Cortex of kidney (tissue), 1 donor: ENCODE results near the gene SYF2.
"Not testable (repeated sequence)": the region's sequence is repeated elsewhere in the genome, so short reads cannot be mapped to it uniquely, and the experiment has no call there.

Source experiments
- DNase-seq: peaks from one replicate; lab custom pipeline; 2025; lab: John Stamatoyannopoulos, UW

SYF2 gene

DNA sequence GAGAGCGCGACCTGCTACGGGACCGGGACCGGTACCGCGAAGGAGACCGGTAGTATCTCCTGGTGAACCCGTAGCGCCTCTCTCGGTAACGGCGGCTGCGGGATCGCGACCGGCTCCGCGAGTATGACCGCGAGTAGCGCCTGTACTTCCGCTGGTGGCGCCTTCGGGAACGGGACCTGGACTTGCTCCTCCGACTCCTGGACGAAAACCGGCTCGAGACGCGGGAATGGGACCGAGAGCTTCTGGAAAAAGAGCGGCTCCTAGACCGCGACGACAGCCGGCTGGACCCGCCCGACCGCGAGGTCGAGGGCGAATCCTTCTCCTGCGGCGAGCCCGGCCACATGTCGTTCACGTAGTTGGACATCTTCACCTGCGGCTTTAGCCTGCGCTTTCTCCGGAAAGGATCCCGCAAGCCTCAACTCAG is 14.3 kb upstream of the SYF2 start:
- no peak for DNase-seq

DNA sequence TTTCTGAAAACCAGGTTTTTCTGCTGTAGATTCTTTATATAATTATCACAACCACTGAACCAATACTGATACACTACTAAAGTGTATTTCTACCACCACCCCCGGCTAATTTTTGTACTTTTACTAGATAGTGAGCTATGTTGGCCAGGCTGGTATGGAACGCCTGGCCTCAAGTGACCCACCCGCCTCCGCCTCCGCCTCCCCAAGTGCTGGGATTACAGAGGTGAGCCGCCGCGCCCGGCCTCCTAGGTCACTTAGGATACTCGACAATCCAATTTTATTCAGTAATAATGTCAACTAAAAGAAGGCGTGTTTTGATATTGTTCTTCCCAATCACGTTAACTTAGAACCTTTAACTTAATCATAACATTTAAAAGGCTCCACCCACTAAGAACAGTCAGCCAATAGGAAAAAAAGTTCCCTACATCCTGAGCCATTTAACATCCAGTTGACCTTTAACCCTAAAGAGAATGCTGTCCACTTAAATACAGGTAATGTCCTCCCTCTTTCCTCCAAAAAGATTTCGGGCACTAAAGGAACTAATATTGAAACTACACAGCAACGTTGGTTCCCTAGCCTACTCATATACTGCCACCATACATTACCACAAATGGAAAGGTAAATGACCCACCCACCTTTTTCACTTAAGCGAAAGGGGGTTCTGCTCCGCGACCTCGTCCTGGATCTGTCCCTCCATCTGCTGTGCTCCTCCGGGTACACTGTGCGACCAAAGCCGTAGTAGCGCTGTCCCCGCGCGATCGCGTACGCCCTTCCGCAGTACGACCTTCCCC is 13.7 kb upstream of the SYF2 start:
- DNase-seq: no peak

DNA sequence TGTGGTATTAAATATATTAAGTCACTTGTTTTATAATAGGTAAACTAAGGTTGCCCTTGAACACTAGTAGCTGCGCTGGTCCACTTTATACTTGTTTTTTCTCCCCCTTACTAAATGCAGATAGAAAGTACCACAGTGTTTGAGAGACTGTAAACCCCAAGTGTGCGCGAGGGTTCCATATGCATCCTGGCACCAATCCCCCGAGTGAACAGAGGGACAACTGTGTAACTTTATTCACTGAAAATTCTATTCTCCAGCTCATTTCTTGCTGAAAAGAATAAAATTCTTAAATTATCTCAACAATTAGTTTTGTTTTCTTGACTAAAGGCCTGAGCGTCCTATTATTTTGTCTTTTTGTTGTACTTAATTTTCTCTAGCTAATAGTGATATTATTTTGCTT is 13.1 kb upstream of the SYF2 start:
- DNase-seq: no peak

DNA sequence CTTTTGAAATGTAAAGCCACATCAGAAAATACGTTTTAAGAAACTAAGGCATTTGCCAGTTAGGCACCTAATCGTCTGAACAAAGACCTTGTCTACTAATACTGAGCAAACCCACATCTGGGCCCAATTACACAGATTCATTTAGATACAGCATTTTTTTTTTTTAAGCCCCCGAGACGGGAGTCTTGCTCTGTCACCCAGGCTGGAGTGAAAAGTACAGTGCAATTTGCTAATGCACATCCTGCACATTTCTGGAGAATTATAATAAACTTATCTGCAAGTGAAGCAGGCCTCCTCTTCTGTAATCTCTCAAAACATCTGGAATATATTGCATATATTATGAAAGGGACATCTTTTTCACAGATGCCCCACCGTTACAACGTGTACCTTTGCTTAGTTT is 11.6 kb upstream of the SYF2 start:
- no peak for DNase-seq

DNA sequence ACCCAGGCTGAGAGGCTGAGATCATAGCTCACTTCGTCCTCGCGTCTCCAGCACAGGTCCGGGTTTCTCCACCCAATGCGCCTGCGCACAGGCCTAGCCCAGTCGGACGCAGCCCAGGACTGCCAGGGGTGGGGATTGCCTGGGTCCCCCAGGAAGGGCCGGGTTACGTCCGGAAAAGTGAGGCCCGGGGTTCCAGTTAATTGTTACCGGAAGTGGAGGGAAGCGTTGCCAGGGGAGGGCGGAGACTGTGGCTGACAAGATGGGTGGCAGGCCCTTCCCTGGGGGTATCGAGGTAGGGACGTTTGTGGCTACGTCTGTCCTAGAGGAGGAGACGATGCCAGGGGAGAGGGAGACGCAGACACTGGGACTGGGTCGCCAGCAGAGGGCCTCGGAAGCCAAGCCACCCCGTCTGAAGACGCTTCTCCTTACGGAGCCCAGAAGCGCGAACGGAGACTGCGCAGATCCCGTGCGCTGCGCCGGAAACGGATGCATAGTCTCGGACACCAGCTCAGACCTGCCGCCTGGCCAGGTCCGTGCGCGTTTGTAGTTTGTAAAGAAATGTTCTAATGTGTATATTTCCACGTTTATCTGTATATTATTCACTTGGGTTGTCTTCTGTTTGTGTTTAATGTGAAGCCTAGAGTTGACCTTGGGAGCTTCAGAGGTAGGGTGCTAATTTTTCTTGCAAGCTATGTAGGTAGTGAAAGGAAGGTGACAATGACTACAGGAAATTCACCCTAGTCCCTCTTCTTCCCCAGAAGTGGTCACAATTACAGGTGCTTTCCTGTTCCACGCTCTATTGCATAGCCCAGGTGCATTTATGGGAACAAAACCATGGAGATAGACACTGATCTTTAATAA is 7.6 kb upstream of the SYF2 start:
- DNase-seq: no peak

DNA sequence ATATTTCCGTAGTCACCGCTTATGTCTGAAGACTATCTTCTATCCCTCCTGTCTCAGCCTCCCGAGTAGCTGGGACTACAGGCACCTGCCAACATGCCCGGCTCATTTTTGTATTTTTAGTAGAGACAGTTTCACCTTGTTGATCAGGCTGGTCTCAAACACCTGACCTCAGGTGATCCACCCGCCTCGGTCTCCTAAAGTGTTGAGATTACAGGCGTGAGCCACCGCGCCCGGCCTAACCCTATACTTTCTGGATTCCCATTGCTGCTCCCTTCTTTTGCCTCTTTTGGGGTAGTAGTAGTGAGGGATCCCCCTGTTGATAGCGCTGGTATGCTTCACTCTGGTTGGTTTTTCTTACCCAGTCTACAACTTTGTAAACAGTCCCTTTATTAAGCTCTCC is 5.7 kb upstream of the SYF2 start:
- no peak for DNase-seq

DNA sequence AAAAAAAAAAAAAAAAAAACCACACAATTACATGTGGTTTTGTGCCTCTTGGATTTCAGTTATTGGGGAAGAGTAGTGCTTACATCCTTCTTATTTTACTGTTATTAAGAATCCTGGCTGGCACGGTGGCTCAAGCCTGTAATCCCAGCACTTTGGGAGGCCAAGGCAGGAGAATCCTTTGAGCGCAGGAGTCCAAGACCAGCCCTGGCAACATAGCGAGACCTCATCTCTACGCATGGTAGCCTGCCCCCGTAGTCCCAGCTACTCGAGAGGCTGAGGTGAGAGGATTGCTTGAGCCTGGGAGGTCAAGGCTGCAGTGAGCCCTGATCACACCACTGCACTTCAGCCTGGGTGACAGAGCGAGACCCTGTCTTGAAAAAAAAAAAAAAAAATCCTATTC is 4.0 kb upstream of the SYF2 start:
- not testable (repeated sequence) for DNase-seq

DNA sequence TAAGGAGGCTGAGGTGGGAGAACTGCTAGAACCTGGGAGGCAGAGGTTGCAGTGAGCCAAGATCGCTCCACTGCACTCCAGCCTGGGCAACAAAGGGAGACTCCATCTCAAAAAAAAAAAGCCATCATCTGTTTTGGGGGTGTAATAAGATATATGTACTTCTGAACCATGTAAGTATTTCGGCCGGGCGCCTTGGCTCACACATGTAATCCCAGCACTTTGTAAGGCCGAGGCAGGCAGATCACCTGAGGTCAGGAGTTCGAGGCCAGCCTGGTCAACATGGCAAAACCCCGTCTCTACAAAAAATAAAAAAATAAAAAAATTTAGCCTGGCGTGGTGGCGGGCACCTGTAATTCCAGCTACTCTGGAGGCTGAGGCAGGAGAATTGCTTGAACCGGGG is 3.1 kb upstream of the SYF2 start:
- DNase-seq: not testable (repeated sequence)

DNA sequence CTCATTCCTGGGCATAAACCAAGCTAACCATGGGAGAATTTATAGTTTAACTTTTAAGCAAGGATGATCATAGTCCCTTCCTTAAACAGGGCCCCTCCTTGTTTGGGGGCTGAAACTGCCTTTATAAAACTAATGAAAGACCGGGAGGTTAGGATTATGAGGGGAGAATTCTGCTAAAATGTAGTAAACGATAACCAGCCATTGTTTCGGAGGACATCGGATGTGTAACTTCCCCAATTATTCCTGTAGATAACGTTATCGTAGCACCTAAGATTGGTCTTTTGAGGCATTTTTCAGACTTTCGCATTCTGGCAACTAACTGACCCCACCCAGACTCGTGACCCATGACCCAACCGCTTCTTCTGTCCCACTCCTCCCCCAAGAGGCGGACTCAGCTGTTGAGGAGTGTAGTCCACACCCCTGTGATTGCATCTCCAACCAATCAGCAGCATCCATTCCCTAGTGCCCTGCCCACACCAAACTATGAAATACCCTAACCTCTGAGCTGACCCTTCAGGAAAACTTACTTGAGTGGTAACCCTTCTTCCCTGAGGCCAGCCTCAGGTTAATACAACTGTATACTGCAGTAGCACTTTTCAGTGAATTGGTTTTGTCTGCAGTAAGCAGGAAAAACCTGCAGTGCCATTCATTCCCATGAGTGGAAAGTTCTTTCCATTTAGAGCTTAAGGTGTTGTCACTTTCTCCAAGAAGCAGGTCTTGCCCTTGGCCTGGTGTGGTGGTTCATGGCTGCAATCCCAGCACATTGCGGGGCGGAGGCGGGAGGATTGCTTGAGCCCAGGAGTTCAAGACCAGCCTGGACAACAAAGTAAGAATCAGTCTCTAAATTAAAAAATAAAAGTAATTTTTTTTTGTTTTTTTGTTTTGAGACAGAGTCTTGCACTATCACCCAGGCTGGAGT is 823 bp upstream of the SYF2 start:
- no peak for DNase-seq

DNA sequence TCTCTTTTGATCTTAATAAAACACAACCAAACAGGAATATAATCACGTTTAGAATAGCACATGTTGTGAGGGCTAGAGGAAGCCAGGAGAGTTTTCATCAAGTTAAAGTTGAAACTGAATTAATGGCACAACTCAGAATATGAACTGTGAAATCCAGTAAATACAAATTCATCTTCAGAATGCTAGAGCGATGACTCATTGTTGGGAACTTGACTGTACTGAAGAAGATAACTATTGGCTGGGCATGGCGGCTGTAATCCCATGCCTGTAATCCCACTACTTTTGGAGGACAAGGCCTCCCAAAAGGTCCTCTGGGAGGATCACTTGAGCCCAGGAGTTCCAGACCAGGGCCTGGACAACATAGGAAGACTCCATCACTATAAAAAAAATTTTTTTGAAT is 8.8 kb downstream of the SYF2 start:
- DNase-seq: no peak

DNA sequence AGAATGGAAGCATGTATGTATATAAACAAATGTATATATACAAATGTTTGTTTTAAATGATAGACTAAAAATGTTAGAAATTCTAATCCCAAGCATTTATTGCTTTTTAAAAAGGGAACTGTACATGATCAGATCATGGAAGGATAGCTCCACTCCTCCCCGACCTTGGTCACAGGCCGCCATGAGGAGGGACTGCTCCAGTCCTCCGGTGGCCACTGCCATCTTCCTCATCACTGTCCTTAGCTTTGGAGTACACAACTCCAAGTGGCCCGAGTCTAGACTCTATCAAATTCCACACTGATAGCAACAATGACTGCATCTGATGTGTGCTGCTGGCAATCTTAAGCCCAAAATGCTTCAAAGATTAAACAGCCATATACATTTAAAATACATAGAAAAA is 9.7 kb downstream of the SYF2 start:
- no peak for DNase-seq

DNA sequence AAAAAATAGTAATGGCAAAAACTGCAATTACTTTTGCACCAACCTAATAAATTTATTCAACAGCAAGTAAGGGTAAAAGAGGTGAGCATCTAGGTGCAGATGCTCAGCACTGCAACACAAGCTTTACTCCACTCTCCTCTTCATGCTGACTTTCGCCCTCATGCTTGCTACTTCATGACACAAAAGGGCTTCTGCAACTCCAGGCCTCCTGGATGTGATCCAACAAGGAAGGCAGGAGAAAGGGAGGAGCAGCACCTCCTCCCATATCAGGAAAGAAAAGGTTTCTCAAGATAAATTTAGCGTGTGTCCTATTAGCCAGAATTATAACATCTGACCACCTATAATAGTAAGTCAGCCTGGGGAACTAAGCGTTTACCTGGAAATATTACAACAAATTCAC is 11.6 kb downstream of the SYF2 start:
- DNase-seq: no peak

DNA sequence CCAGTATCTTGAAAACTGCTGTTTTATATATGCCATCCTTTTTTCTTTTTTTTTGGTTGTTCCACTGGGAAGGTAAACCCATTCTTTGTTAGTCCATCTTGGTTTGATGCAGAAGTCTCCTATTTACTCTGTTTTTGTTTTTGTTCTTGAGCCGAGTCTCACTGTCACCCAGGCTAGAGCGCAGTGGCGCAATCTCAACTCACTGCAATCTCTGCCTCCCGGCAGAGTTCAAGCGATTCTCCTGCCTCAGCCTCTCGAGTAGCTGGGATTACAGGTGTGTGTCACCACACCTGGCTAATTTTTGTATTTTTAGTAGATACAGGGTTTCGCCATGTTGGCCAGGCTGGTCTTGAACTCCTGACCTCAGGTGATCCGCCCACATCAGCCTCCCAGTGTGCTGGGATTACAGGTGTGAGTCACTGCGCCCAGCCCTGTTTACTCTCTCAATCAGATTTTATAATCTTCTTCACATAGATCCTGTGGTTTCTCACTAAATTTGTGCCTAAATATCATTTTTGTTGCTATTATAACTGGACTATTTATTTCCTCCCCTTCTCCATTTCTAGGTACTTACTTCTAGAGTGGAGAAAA is 12.5 kb downstream of the SYF2 start:
- no peak for DNase-seq

DNA sequence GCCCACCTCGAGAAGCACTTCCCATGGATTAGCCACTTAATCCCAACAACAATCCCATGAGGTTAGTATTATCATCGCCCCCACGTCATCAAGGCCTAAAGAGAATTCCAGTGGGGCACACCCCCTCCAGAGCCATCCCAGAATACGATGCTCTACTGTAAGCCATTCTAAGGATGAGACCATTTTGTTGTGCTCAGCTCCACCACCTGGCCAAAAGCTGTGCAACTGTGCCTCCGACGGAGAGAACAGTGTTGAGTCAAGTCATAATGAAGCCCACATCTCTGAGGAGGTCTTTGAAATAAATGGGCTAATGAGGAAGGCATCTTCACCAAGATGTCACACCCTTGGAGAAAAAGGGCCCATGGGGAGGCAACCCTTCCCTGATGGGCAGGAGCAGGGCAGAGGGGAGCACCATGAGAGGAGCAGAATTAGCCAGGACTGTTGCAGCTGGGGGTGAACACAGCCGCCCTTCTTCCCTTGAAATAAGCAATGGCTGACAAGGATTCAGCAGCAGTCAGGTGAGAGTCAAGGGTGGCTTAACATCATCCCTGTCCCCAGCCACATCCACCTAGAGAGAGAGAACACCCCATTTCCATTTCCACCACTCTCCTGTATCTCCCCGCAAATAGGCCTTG is 14.6 kb downstream of the SYF2 start:
- DNase-seq: no peak

DNA sequence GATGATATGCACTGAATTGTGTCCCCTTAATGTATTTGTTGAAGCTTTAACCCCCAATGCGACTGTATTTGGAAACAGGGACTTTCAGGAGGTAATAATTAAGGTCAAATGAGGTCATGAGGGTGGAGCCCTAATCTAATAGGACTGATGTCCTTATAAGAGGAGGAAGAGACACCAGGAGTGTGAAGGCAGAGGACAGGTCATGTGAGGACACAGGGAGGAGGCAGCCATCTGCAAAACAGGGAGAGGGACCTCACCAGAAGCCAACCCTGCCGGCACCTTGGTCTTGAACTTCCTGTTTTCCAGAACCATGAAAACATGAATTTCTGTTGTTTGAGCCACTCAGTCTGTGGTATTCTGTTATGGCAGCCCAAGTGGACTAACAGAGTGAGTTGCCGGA is 15.3 kb downstream of the SYF2 start:
- no peak for DNase-seq

DNA sequence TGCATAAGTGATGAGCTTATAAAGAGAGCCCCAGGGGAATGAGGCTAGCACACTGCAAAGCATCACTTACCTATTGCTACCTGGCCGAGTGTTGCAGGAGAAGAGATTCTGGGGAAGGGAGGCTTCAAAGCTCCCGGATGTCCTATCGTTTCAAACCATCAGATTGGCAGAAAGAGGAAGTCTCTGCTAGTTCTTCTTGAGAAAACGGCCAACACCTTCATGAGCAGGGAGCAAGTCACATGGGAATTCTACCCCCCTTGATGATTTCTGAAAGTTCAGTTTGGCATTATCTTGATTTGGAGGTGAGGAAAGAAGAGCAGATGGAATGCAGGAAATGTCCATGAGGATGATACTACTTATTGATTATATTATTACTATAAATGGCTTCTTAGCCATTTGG is 16.2 kb downstream of the SYF2 start:
- no peak for DNase-seq

DNA sequence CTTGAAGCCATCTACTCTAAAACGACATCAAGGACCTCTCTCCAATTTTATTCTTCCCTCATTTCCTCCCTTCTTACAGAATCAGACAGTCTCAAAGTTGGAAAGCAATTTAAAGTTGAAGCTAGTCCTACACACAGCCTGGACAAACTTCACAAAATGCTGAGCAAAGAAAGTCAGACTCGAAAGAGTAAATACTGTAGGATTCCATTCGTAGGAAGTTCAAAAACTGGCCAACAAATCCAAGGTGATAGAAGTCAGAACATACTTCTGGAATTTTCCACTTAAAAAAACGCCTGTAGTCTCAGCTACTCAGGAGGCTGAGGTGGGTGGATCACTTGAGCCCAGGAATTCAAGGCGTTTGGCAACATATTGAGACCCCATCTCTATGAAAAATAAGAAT is 19.6 kb downstream of the SYF2 start:
- no peak for DNase-seq

DNA sequence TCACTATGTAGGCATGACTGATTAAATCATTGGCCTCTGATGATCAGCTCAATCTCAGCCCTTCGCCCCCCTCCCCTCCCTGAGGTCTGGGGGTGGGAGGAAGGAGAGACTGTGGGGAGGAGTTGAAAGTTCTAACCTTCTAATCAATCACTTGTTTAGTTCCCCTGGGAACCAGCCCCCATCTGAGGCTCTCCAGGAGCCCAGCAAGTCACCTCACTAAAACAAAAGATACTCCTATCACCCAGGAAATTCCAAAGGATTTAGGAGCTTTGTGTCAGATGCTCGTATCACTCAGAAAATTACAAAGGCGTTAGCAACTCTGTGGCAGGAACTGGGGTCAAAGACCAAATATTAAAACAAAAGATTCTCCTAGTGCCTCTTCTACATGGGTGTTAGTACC is 21.6 kb downstream of the SYF2 start:
- DNase-seq: no peak

DNA sequence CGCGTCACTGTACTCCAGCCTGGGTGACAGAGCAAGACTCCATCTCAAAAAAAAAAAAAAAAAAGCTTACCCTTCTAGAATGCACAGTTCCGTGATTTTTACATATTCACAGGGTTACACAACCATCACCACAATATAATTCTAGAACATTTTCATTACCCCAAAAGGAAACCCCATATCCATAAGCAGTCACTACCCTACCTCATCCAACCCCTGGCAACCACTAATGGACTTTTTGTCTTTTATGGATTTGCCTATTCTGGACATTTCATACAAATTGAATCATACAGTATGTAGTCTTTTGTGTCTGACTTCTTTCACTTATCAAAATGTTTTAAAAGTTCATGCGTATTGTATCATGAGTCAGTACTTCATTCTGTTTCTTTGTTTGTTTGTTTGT is 22.8 kb downstream of the SYF2 start:
- DNase-seq: no peak

DNA sequence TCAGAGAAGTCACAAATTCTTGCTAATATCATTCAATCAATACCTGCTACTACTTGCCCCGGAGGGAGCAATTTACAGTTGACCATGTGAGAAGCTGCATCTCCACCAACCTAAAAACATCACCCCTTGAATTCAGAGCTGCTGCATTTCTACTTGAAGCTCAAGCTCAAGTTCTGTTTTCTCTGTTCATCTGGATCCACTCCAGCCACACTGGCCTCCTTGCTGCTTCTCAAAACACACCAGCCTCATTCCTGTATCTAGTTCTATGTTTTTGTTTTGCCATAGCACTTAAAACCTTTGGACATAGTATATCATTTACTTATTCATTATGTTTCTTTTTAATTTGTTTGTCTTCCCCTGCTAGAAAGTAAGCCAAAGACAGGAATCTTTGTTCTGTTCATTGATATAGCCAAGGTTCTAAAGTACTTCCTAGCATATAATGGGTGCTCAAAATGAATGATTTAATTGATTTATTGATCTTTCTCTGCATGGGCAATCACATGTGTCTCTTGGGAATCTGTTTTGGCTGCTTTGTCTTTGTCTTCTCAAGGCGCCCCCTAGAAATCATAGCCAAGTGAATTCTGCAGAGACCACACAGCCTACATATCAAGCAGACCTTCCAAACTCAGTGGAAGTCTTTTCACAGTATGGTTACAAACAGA is 23.6 kb downstream of the SYF2 start:
- DNase-seq: no peak

DNA sequence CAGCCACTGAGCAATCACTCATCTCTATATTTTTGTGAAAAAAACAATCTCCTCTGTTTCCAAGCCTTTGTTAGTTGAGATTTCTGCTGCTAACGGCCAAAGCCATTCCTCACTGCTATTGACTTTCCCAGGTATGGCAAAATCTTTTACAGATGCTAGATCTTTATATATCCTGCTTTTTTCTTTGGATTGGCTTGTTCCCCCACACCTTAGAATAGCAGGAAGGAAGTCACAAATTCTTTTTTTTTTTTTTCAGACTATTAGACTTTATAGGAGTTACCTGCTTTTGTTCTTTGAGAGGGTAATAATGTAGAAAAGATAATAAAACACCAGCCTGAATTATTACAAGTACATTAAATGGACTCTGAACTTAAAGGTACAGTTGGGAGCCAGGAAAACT is 24.2 kb downstream of the SYF2 start:
- DNase-seq: no peak
